Measurements from ENCODE around the gene GLS.
"Not testable (repeated sequence)": the region's sequence is repeated elsewhere in the genome, so short reads cannot be mapped to it uniquely, and the experiment has no call there.

Gene GLS

GRCh38 chr2:190973726-190974628 lies 93.4 kb downstream of the GLS start:
- no peak for DNase-seq

- DNase-seq, result no peak
These were observed 94.2 kb downstream of the GLS start for GRCh38 chr2:190974629-190975361.

GRCh38 chr2:190976521-190976920 lies 95.9 kb downstream of the GLS start:
- DNase-seq, result no peak

GRCh38 chr2:190977505-190977904 lies 96.9 kb downstream of the GLS start:
- DNase-seq, result no peak

- no peak for DNase-seq
These were observed 97.9 kb downstream of the GLS start for GRCh38 chr2:190978389-190979053.

GRCh38 chr2:190979906-190980629 lies 99.4 kb downstream of the GLS start:
- no peak for DNase-seq

- no peak for DNase-seq
These were observed 100.1 kb downstream of the GLS start for GRCh38 chr2:190980630-190981209.

- no peak for DNase-seq
These were observed 100.7 kb downstream of the GLS start for GRCh38 chr2:190981333-190981732.

- DNase-seq, result no peak
These were observed 101.1 kb downstream of the GLS start for GRCh38 chr2:190981733-190982132.

GRCh38 chr2:190982262-190983034 lies 101.8 kb downstream of the GLS start:
- no peak for DNase-seq

- DNase-seq, result no peak
These were observed 104.0 kb downstream of the GLS start for GRCh38 chr2:190984595-190984994.

- no peak for DNase-seq
These were observed 105.8 kb downstream of the GLS start for GRCh38 chr2:190986221-190986953.

- no peak for DNase-seq
These were observed 106.5 kb downstream of the GLS start for GRCh38 chr2:190987116-190987515.

- DNase-seq, result no peak
These were observed 107.3 kb downstream of the GLS start for GRCh38 chr2:190987938-190988337.

- DNase-seq, result no peak
These were observed 108.3 kb downstream of the GLS start for GRCh38 chr2:190988910-190989309.

GRCh38 chr2:190990132-190990531 lies 109.5 kb downstream of the GLS start:
- DNase-seq, result no peak

- DNase-seq, result no peak
These were observed 112.6 kb downstream of the GLS start for GRCh38 chr2:190993292-190993643.

GRCh38 chr2:190994148-190994547 lies 113.5 kb downstream of the GLS start:
- no peak for DNase-seq

GRCh38 chr2:190995315-190995714 lies 114.7 kb downstream of the GLS start:
- not testable (repeated sequence) for DNase-seq

GRCh38 chr2:190996338-190996946 lies 115.8 kb downstream of the GLS start:
- DNase-seq, result no peak

- no peak for DNase-seq
These were observed 116.3 kb downstream of the GLS start for GRCh38 chr2:190996947-190997346.

All from NCI-H2227 treated with DMSO at 0.1 percent for 48 hours (cell line).